Neural cell (in vitro differentiated cells): ENCODE data around the gene IL1A. TPM values are rescaled to one million over a fixed set of nuclear protein-coding genes. Genes with fewer than 3 reads are reported as not detected.

Experiments
- H2AFZ ChIP-seq: fragments of 200-600, 300-800 bp; sonication (generic), shearing (Covaris generic); 2 replicates; pipeline ENCODE4 v1.6.0; 2014; ENCODE audit warnings: low read depth, mild to moderate bottlenecking, antibody characterized with exemption, low read length, moderate library complexity
- H3F3A ChIP-seq: fragments of 200-600 bp; shearing (Covaris generic); 2 replicates; pipeline ENCODE4 v1.6.1; 2016; ENCODE audit warnings: mild to moderate bottlenecking, moderate library complexity, mixed read lengths, antibody characterized with exemption, low read length; ENCODE audit not compliant: insufficient read depth, poor library complexity, severe bottlenecking
- H3K27ac ChIP-seq: fragments of 200-600, 300-800 bp; sonication (generic), shearing (Covaris generic); 2 replicates; pipeline ENCODE4 v1.5.1; 2014; ENCODE audit warnings: mild to moderate bottlenecking, low read length, moderate library complexity
- H3K27me3 ChIP-seq: fragments of 300-800, 200-600 bp; sonication (generic), shearing (Covaris generic); 2 replicates; pipeline ENCODE4 v1.6.0; 2014; ENCODE audit warnings: mild to moderate bottlenecking, low read depth, low read length, moderate library complexity; ENCODE audit not compliant: insufficient read depth
- H3K36me3 ChIP-seq: fragments of 300-800, 200-600 bp; sonication (generic), shearing (Covaris generic); 2 replicates; pipeline ENCODE4 v1.5.1; 2014; ENCODE audit warnings: mild to moderate bottlenecking, antibody characterized with exemption, low read length, moderate library complexity; ENCODE audit not compliant: insufficient read depth
- H3K4me2 ChIP-seq: fragments of 300-800, 200-600 bp; sonication (generic), shearing (Covaris generic); 2 replicates; pipeline ENCODE4 v1.6.0; 2014; ENCODE audit warnings: mild to moderate bottlenecking, low read length
- H3K4me3 ChIP-seq: fragments of 300-800, 200-600 bp; sonication (generic), shearing (Covaris generic); 2 replicates; pipeline ENCODE4 v1.5.1; 2014; ENCODE audit warnings: mild to moderate bottlenecking, low read length, moderate library complexity
- H3K79me2 ChIP-seq: fragments of 200-600 bp; shearing (Covaris generic); replicated peaks from 2 replicates; pipeline ENCODE4 v1.6.0; 2014; ENCODE audit warnings: mild to moderate bottlenecking, low read length, moderate library complexity; ENCODE audit not compliant: insufficient read depth
- H3K9ac ChIP-seq: fragments of 300-800, 200-600 bp; sonication (generic), shearing (Covaris generic); 2 replicates; pipeline ENCODE4 v1.6.1; 2016; ENCODE audit warnings: mild to moderate bottlenecking, low read length, mixed read lengths
- H3K9me2 ChIP-seq: fragments of 200-600 bp; shearing (Covaris generic); 2 replicates; pipeline ENCODE4 v1.6.1; 2016; ENCODE audit warnings: mild to moderate bottlenecking, low read length, mixed read lengths; ENCODE audit not compliant: insufficient read depth
- H3K9me3 ChIP-seq: fragments of 200-600, 300-800 bp; sonication (generic), shearing (Covaris generic); 2 replicates; pipeline ENCODE4 v1.6.1; 2016; ENCODE audit warnings: mild to moderate bottlenecking, mixed run types, low read length, moderate library complexity, mixed read lengths
- H4K20me1 ChIP-seq: fragments of 200-600 bp; shearing (Covaris generic); 2 replicates; pipeline ENCODE4 v1.6.1; 2016; ENCODE audit warnings: mild to moderate bottlenecking, mixed run types; ENCODE audit not compliant: insufficient read depth
- EP300 ChIP-seq: fragments of 450-650 bp; conservative IDR thresholded peaks from 2 replicates; pipeline ENCODE4 v1.6.1; 2014; ENCODE audit warnings: antibody characterized with exemption, mild to moderate bottlenecking, moderate library complexity; ENCODE audit not compliant: poor library complexity, severe bottlenecking
- EZH2 ChIP-seq: fragments of 200-600, 300-800 bp; shearing (Covaris generic), sonication (generic); IDR thresholded peaks from 2 replicates; pipeline ENCODE4 v1.6.1; 2014; ENCODE audit warnings: antibody characterized with exemption, low read length, borderline replicate concordance, mild to moderate bottlenecking; ENCODE audit not compliant: insufficient read depth, poor library complexity, severe bottlenecking
- MXI1 ChIP-seq: fragments of 450-650 bp; conservative IDR thresholded peaks from 2 replicates; pipeline ENCODE4 v1.6.1; 2014; ENCODE audit warnings: antibody characterized with exemption, mild to moderate bottlenecking; ENCODE audit not compliant: poor library complexity, severe bottlenecking
- POLR2AphosphoS5 ChIP-seq: IDR thresholded peaks from 2 replicates; pipeline ENCODE4 v1.6.1; 2012
- RAD21 ChIP-seq: fragments of 450-650 bp; conservative IDR thresholded peaks from 2 replicates; pipeline ENCODE4 v1.6.1; 2014; ENCODE audit warnings: antibody characterized with exemption, mild to moderate bottlenecking, moderate library complexity
- REST ChIP-seq: IDR thresholded peaks from 2 replicates; pipeline ENCODE4 v1.6.1; 2012; ENCODE audit warnings: borderline replicate concordance
- SMC3 ChIP-seq: fragments of 450-650 bp; conservative IDR thresholded peaks from 2 replicates; pipeline ENCODE4 v1.6.1; 2014; ENCODE audit warnings: antibody characterized with exemption, mild to moderate bottlenecking, moderate library complexity; ENCODE audit not compliant: poor library complexity
- TAF1 ChIP-seq: IDR thresholded peaks from 2 replicates; pipeline ENCODE4 v1.6.1; 2012; ENCODE audit warnings: low read depth
- polyA plus RNA-seq: library from polyadenylated mRNA; depleted of rRNA; stranded (reverse); fragments of >200 nt; gene quantifications from 2 replicates; pipeline ENCODE4 v1.2.3, GENCODE V29; 2014
- TF ChIP-seq, protein P1 (sequence below): fragments of 450-650 bp; IDR thresholded peaks from 2 replicates; pipeline ENCODE4 v1.5.1; 2014; ENCODE audit warnings: antibody characterized with exemption, mild to moderate bottlenecking, moderate library complexity; ENCODE audit not compliant: poor library complexity, severe bottlenecking

Gene IL1A
- polyA plus RNA-seq, 1 donor from 2014 or later, result 0.14 TPM

DNA sequence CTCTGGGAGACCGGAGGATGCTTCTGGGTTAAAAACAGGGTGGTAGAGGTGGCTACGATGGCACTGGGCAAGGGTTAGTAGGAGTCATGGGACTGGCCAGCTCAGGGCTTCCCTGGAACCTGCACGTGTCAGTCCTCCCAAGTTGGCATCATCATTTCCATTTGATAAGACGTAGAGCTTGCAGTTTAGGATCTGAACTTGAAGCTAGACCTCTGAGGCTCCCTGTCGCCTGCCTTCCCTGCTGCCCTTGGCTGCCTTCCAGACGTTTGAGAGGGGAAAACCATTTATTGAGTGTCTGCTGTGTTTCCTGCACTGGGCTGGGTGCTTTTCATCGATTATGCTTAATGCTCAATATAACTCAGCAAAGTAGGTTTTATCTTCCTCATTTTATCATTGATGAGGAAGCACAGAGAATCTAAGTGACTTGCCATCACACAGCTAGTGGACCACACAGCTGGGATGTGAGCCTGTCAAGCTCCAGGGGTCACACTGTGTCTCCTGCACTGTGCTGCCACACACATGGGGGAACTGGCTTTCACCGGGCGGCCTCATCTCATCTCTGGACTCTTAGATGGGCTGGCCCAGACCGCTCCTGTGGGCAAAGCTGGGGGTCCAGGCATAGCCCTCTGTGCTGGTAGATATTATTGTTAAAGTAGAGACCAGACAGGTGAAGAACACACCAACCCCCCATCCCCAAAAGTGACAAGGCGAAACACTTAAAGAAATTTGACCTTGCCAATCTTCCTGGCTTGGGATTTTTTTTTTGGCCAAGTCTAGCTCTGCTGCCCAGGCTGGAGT is 55.7 kb downstream of the IL1A start:
- Histone ChIP-seq H3K9me2 (no peaks in the 10 kb centered on the region), H3K27ac (no peak overlapping the region), H3K9ac (no peak overlapping the region), H3K4me3 (no peak overlapping the region), H4K20me1 (no peaks in the 10 kb centered on the region), H3K79me2 (no peaks in the 10 kb centered on the region), H3K36me3 (no peaks in the 10 kb centered on the region), H3K27me3 (no peaks in the 10 kb centered on the region), H2AFZ (no peak overlapping the region), H3K9me3 (no peaks in the 10 kb centered on the region), H3F3A (no peaks in the 10 kb centered on the region), H3K4me2 (no peak overlapping the region)
- no peak for TF ChIP-seq POLR2AphosphoS5

DNA sequence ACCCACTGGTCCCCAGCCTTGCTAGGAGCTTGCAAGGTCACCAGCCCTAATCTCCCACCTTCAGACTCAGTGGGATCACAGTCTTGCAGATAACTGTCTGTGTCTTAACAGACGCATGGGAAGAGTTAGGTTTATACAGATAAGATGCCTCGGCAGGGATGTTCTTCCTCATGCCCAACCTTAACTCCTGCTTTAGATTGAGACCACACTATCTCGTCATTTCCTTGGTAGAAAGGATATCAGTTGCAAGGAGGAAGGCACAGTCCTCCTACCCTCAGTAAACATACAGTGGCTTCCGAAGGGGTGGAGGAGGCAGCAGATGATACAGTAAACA is 56.3 kb downstream of the IL1A start:
- H3K79me2 ChIP-seq, result no peaks in the 10 kb centered on the region
- H3K4me2 ChIP-seq, result no peak overlapping the region
- no peak overlapping the region for H2AFZ ChIP-seq
- H3K9me2 ChIP-seq, result no peaks in the 10 kb centered on the region
- no peak overlapping the region for H3K9ac ChIP-seq
- no peaks in the 10 kb centered on the region for H4K20me1 ChIP-seq
- H3K4me3 ChIP-seq, result no peak overlapping the region
- no peaks in the 10 kb centered on the region for H3K9me3 ChIP-seq
- H3K27ac ChIP-seq, result no peak overlapping the region
- no peaks in the 10 kb centered on the region for H3K36me3 ChIP-seq
- no peak for TF ChIP-seq SMC3
- TF ChIP-seq EP300, result no peak
- TF ChIP-seq RAD21, result no peak
- no peak for TF ChIP-seq EZH2
- no peak for TF ChIP-seq POLR2AphosphoS5
- no peak for TF ChIP-seq MXI1
- TF ChIP-seq, protein P1, sequence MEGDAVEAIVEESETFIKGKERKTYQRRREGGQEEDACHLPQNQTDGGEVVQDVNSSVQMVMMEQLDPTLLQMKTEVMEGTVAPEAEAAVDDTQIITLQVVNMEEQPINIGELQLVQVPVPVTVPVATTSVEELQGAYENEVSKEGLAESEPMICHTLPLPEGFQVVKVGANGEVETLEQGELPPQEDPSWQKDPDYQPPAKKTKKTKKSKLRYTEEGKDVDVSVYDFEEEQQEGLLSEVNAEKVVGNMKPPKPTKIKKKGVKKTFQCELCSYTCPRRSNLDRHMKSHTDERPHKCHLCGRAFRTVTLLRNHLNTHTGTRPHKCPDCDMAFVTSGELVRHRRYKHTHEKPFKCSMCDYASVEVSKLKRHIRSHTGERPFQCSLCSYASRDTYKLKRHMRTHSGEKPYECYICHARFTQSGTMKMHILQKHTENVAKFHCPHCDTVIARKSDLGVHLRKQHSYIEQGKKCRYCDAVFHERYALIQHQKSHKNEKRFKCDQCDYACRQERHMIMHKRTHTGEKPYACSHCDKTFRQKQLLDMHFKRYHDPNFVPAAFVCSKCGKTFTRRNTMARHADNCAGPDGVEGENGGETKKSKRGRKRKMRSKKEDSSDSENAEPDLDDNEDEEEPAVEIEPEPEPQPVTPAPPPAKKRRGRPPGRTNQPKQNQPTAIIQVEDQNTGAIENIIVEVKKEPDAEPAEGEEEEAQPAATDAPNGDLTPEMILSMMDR, result no peak
- TF ChIP-seq REST, result no peak
- TF ChIP-seq TAF1, result no peak
- H3F3A ChIP-seq, result no peaks in the 10 kb centered on the region
- no peaks in the 10 kb centered on the region for H3K27me3 ChIP-seq
